UCSD-AML1 (cell line): ENCODE measurements around the gene RNLS.
"Not testable (repeated sequence)": the region's sequence is repeated elsewhere in the genome, so short reads cannot be mapped to it uniquely, and the experiment has no call there.

Experiments
- DNase-seq: peaks from one replicate; lab custom pipeline; 2025; ENCODE audit not compliant: unreplicated experiment; lab: John Stamatoyannopoulos, UW

The RNLS gene

GRCh38 chr10:88311264-88311663 lies 271.9 kb downstream of the RNLS start:
- no peak for DNase-seq

- no peak for DNase-seq
Observed at GRCh38 chr10:88309365-88309764, 273.8 kb downstream of the RNLS start.

- not testable (repeated sequence) for DNase-seq
Observed at GRCh38 chr10:88308361-88308760, 274.8 kb downstream of the RNLS start.

- DNase-seq = no peak
Observed at GRCh38 chr10:88299787-88300186, 283.3 kb downstream of the RNLS start.

GRCh38 chr10:88297103-88297502 lies 286.0 kb downstream of the RNLS start:
- no peak for DNase-seq

GRCh38 chr10:88293651-88294230 lies 289.4 kb downstream of the RNLS start:
- no peak for DNase-seq

- no peak for DNase-seq
Observed at GRCh38 chr10:88293073-88293472, 290.0 kb downstream of the RNLS start.

- no peak for DNase-seq
Observed at GRCh38 chr10:88292185-88292514, 291.0 kb downstream of the RNLS start.

- no peak for DNase-seq
Observed at GRCh38 chr10:88291289-88292184, 291.6 kb downstream of the RNLS start.

- no peak for DNase-seq
Observed at GRCh38 chr10:88289342-88289741, 293.8 kb downstream of the RNLS start.

- DNase-seq = no peak
Observed at GRCh38 chr10:88288320-88289059, 294.6 kb downstream of the RNLS start.

GRCh38 chr10:88286030-88286429 lies 297.1 kb downstream of the RNLS start:
- DNase-seq = no peak

- DNase-seq = no peak
Observed at GRCh38 chr10:88281592-88282347, 301.3 kb downstream of the RNLS start.

GRCh38 chr10:88280518-88280917 lies 302.6 kb downstream of the RNLS start:
- DNase-seq = no peak

GRCh38 chr10:88278912-88279311 lies 304.2 kb downstream of the RNLS start:
- DNase-seq = no peak

- not testable (repeated sequence) for DNase-seq
Observed at GRCh38 chr10:88276945-88277344, 306.2 kb downstream of the RNLS start.

- no peak for DNase-seq
Observed at GRCh38 chr10:88274286-88274685, 308.8 kb downstream of the RNLS start.

GRCh38 chr10:88273567-88273966 lies 309.6 kb downstream of the RNLS start:
- DNase-seq = no peak

GRCh38 chr10:88271761-88272543 lies 311.2 kb downstream of the RNLS start:
- DNase-seq = no peak
